GM12873 (cell line): ENCODE data around the gene GNA14.

ENCODE experiments used
- CTCF ChIP-seq: IDR thresholded peaks from 2 replicates; pipeline ENCODE4 v1.5.1; 2012; ENCODE audit warnings: low read depth, mild to moderate bottlenecking, moderate library complexity, low read length, control low read depth; ENCODE audit not compliant: insufficient read depth; ENCODE audit errors: missing control alignments

Gene GNA14

GRCh38 chr9:77471572-77471971 is 176.6 kb downstream of the GNA14 start:
- TF ChIP-seq CTCF: no peak

GRCh38 chr9:77469515-77470231 is 178.4 kb downstream of the GNA14 start:
- no peak for TF ChIP-seq CTCF

- TF ChIP-seq CTCF: no peak
Observed at GRCh38 chr9:77464661-77465060, 183.5 kb downstream of the GNA14 start.

GRCh38 chr9:77463151-77463550 is 185.0 kb downstream of the GNA14 start:
- no peak for TF ChIP-seq CTCF

- no peak for TF ChIP-seq CTCF
Observed at GRCh38 chr9:77462066-77462465, 186.1 kb downstream of the GNA14 start.

- TF ChIP-seq CTCF: no peak
Observed at GRCh38 chr9:77460938-77461337, 187.2 kb downstream of the GNA14 start.

- TF ChIP-seq CTCF: peak; percentile 92
Observed at GRCh38 chr9:77457916-77458592, 190.1 kb downstream of the GNA14 start.
